ENCODE measurements around the gene CADPS2.

Gene CADPS2

GRCh38 chr7:122885583-122886356 is 490 bp downstream of the CADPS2 start:
- in situ Hi-C loops (cut with MboI; ENCODE audit: low pct_unique_long_range_greater_than_20kb, low sequenced_read_pairs, unreplicated experiment): no loop called here
- TF ChIP-seq CTCF (IDR thresholded peaks at IDR 0.05; ENCODE audit: extremely low read depth, insufficient read depth, missing control alignments): no peak
- DNase-seq (ENCODE audit: low spot score): peak; percentile 41

GRCh38 chr7:122884186-122884585 is 2.1 kb downstream of the CADPS2 start:
- in situ Hi-C loops (cut with MboI; ENCODE audit: low pct_unique_long_range_greater_than_20kb, low sequenced_read_pairs, unreplicated experiment): no loop called here
- TF ChIP-seq CTCF (IDR thresholded peaks at IDR 0.05; ENCODE audit: extremely low read depth, insufficient read depth, missing control alignments): no peak
- no peak for DNase-seq (ENCODE audit: low spot score)

- no peak for TF ChIP-seq CTCF (IDR thresholded peaks at IDR 0.05; ENCODE audit: extremely low read depth, insufficient read depth, missing control alignments)
- in situ Hi-C loops (cut with MboI; ENCODE audit: low pct_unique_long_range_greater_than_20kb, low sequenced_read_pairs, unreplicated experiment): no loop called here
- no peak for DNase-seq (ENCODE audit: low spot score)
Measured at GRCh38 chr7:122883049-122883680, 3.1 kb downstream of the CADPS2 start.

- TF ChIP-seq CTCF (IDR thresholded peaks at IDR 0.05; ENCODE audit: extremely low read depth, insufficient read depth, missing control alignments): no peak
- in situ Hi-C loops (cut with MboI; ENCODE audit: low pct_unique_long_range_greater_than_20kb, low sequenced_read_pairs, unreplicated experiment): no loop called here
Measured at GRCh38 chr7:122881324-122881723, 4.9 kb downstream of the CADPS2 start.

GRCh38 chr7:122869260-122869659 is 17.0 kb downstream of the CADPS2 start:
- in situ Hi-C loops (cut with MboI; ENCODE audit: low pct_unique_long_range_greater_than_20kb, low sequenced_read_pairs, unreplicated experiment): no loop called here
- no peak for TF ChIP-seq CTCF (IDR thresholded peaks at IDR 0.05; ENCODE audit: extremely low read depth, insufficient read depth, missing control alignments)
- DNase-seq (ENCODE audit: low spot score): no peak

More at GRCh38 chr7:122881324-122881723, 4.9 kb downstream of the CADPS2 start:
- DNase-seq (ENCODE audit: low spot score): no peak

- in situ Hi-C loops (cut with MboI; ENCODE audit: low pct_unique_long_range_greater_than_20kb, low sequenced_read_pairs, unreplicated experiment): no loop called here
- TF ChIP-seq CTCF (IDR thresholded peaks at IDR 0.05; ENCODE audit: extremely low read depth, insufficient read depth, missing control alignments): no peak
- DNase-seq (ENCODE audit: low spot score): no peak
Measured at GRCh38 chr7:122867471-122867980, 18.7 kb downstream of the CADPS2 start.
